Nephron progenitor cell (in vitro differentiated cells): ENCODE data around the gene KCNJ15.

Experiments
- DNase-seq: peaks from one replicate; pipeline ENCODE4 v3.0.0; 2021
- H3K27ac Mint-ChIP-seq: 2 replicates; pipeline ENCODE4 v1.8.0; 2021; ENCODE audit warnings: mild to moderate bottlenecking, moderate library complexity, mixed read lengths
- H3K27me3 Mint-ChIP-seq: 2 replicates; pipeline ENCODE4 v1.8.0; 2021; ENCODE audit warnings: mild to moderate bottlenecking, low read depth, mixed read lengths; ENCODE audit not compliant: poor library complexity
- H3K36me3 Mint-ChIP-seq: 2 replicates; pipeline ENCODE4 v1.8.0; 2021; ENCODE audit warnings: low read depth, mixed read lengths
- H3K4me1 Mint-ChIP-seq: 2 replicates; pipeline ENCODE4 v1.8.0; 2021; ENCODE audit warnings: mixed read lengths
- H3K4me3 Mint-ChIP-seq: 2 replicates; pipeline ENCODE4 v1.8.0; 2021; ENCODE audit warnings: mild to moderate bottlenecking, moderate library complexity, mixed read lengths
- H3K9me3 Mint-ChIP-seq: 2 replicates; pipeline ENCODE4 v1.8.0; 2021; ENCODE audit warnings: mild to moderate bottlenecking, moderate library complexity, mixed read lengths
- CTCF ChIP-seq: fragments of 200-600 bp; sonication (generic); IDR thresholded peaks from 2 replicates; pipeline ENCODE4 v1.5.0; 2021; ENCODE audit warnings: antibody characterized with exemption

KCNJ15 gene

GRCh38 chr21:38352536-38353219 is 95.9 kb downstream of the KCNJ15 start:
- peaks cover 73% of the 10 kb centered on the region for H3K4me1 Mint-ChIP-seq
- H3K36me3 Mint-ChIP-seq = no peaks in the 10 kb centered on the region
- H3K4me3 Mint-ChIP-seq = no peak overlapping the region
- peak; percentile 69 for DNase-seq
- H3K27me3 Mint-ChIP-seq = peaks cover 3% of the 10 kb centered on the region
- no peak overlapping the region for H3K27ac Mint-ChIP-seq
- peaks cover 7% of the 10 kb centered on the region for H3K9me3 Mint-ChIP-seq
- peak; percentile 76 for TF ChIP-seq CTCF

- peaks cover 59% of the 10 kb centered on the region for H3K4me1 Mint-ChIP-seq
- no peak overlapping the region for H3K4me3 Mint-ChIP-seq
- no peak for TF ChIP-seq CTCF
Observed at GRCh38 chr21:38354231-38354630, 97.4 kb downstream of the KCNJ15 start.

GRCh38 chr21:38354746-38355145 is 98.0 kb downstream of the KCNJ15 start:
- Mint-ChIP-seq H3K9me3 (peaks cover 7% of the 10 kb centered on the region), H3K27ac (no peak overlapping the region), H3K27me3 (peaks cover 9% of the 10 kb centered on the region), H3K36me3 (no peaks in the 10 kb centered on the region), H3K4me1 (peaks cover 54% of the 10 kb centered on the region), H3K4me3 (no peak overlapping the region)
- DNase-seq = no peak
- TF ChIP-seq CTCF = no peak

More at GRCh38 chr21:38354231-38354630, 97.4 kb downstream of the KCNJ15 start:
- Mint-ChIP-seq H3K27me3 (peaks cover 5% of the 10 kb centered on the region), H3K9me3 (peaks cover 7% of the 10 kb centered on the region), H3K27ac (no peak overlapping the region), H3K36me3 (no peaks in the 10 kb centered on the region)
- DNase-seq = no peak

GRCh38 chr21:38355353-38355752 is 98.6 kb downstream of the KCNJ15 start:
- Mint-ChIP-seq H3K36me3 (no peaks in the 10 kb centered on the region), H3K27me3 (peaks cover 14% of the 10 kb centered on the region), H3K4me3 (no peak overlapping the region), H3K27ac (no peak overlapping the region), H3K4me1 (peaks cover 48% of the 10 kb centered on the region), H3K9me3 (peaks cover 2% of the 10 kb centered on the region)
- TF ChIP-seq CTCF = no peak
- no peak for DNase-seq

GRCh38 chr21:38355992-38356781 is 99.4 kb downstream of the KCNJ15 start:
- peaks cover 43% of the 10 kb centered on the region for H3K4me1 Mint-ChIP-seq
- no peak overlapping the region for H3K27ac Mint-ChIP-seq
- TF ChIP-seq CTCF = peak; percentile 99
- no peaks in the 10 kb centered on the region for H3K9me3 Mint-ChIP-seq
- H3K36me3 Mint-ChIP-seq = no peaks in the 10 kb centered on the region
- peak; percentile 93 for DNase-seq
- peaks cover 18% of the 10 kb centered on the region for H3K27me3 Mint-ChIP-seq
- H3K4me3 Mint-ChIP-seq = no peak overlapping the region
